ENCODE measurements around the gene BTBD9. TPM values are rescaled to one million over a fixed set of nuclear protein-coding genes. Genes with fewer than 3 reads are reported as not detected.

Gene BTBD9
- total RNA-seq, 4 donors from 2014 or later: 5.5 to 14.1 (median 6.3) TPM

GRCh38 chr6:38178584-38178886 is 461.2 kb downstream of the BTBD9 start:
- H3K4me3 ChIP-seq: no peak overlapping the region
- TF ChIP-seq POLR2A (IDR thresholded peaks at IDR 0.05) (no peak), CTCF (IDR thresholded peaks at IDR 0.05 in 4 of 5, conservative IDR thresholded peaks at IDR 0.05 in 1 of 5) (no peak)
- no peak overlapping the region for H3K27ac ChIP-seq
- DNase-seq (no peak), ATAC-seq (no peak)
- no peaks in the 10 kb centered on the region for H3K9me3 ChIP-seq
- intact Hi-C loops (cut with DNase I; ENCODE audit: low total_unique reads): loop anchor here (5.0 kb wide), 1 partner anchor 314 kb away; no protein-coding TSS in a partner anchor
- peaks cover 4 to 5% of the 10 kb centered on the region in 2 donors for H3K4me1 ChIP-seq
- H3K36me3 ChIP-seq: no peaks in the 10 kb centered on the region
- no peaks in the 10 kb centered on the region for H3K27me3 ChIP-seq
- in situ Hi-C loops (cut with MboI; ENCODE audit: low sequenced_read_pairs in 4 of 4): loop anchor here in 1 of 4 donors (25.0 kb wide), 1 partner anchor 309 kb away; no protein-coding TSS in a partner anchor

- H3K36me3 ChIP-seq: no peaks in the 10 kb centered on the region
- intact Hi-C loops (cut with DNase I; ENCODE audit: low total_unique reads) (loop anchor here (5.0 kb wide), 1 partner anchor 314 kb away; no protein-coding TSS in a partner anchor), in situ Hi-C loops (cut with MboI; ENCODE audit: low sequenced_read_pairs in 4 of 4) (loop anchor here in 1 of 4 donors (25.0 kb wide), 1 partner anchor 309 kb away; no protein-coding TSS in a partner anchor)
- ATAC-seq: no peak
- no peak overlapping the region for H3K27ac ChIP-seq
- DNase-seq: no peak
- TF ChIP-seq CTCF (IDR thresholded peaks at IDR 0.05 in 4 of 5, conservative IDR thresholded peaks at IDR 0.05 in 1 of 5) (no peak), POLR2A (IDR thresholded peaks at IDR 0.05) (no peak)
- H3K9me3 ChIP-seq: no peaks in the 10 kb centered on the region
- no peak overlapping the region for H3K4me3 ChIP-seq
- H3K4me1 ChIP-seq: peaks cover 4 to 5% of the 10 kb centered on the region in 2 donors
- H3K27me3 ChIP-seq: no peaks in the 10 kb centered on the region
Observed at GRCh38 chr6:38177882-38178583, 461.7 kb downstream of the BTBD9 start.

DNA sequence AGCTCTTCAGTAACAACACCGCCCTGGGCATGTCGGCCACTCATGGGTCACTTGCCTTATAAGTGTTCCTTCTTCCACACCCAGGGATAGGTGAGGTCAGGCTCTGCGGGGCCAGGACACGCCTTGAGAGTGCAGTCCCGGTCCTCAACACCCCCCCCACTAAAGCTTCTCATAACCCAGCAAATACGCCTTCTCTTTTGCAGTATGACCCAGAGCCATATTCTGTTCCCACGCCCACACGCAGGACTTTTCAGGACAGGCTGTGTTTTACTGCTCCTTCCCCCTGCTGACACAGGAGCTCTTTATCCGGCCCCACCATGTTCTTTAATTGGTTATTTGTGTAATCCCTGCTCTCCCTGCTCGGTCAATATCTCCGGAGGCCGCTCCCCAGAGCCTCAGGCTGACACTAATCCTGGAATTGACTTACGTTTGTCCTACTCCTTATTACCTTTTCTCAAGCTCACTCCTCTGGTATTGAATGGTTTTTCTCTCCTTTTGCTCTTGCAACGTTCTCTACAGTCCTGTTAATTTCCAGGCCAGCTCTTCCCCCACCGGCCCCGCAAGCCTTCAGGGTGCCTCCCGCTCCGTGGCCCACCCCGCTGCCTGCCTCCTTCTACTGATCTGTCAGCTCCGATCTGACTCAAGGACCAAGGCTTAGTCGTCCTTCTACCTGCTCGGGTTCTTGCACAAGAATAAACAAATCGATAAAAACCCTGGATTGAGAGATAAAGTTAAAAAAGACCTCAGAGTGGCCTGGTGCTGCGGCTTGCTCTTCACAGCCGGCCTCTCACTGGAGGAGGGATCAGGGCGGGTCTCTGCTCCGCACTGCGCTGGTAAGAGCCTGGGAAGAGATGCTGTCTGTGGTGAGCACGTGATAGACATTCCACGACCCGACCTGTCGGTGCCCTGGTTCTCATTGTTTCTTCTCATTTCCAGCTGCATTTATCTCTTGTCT is 462.7 kb downstream of the BTBD9 start:
- intact Hi-C loops (cut with DNase I; ENCODE audit: low total_unique reads): loop anchor here (5.0 kb wide), 1 partner anchor 315 kb away; no protein-coding TSS in a partner anchor
- peaks cover 4 to 5% of the 10 kb centered on the region in 2 donors for H3K4me1 ChIP-seq
- no peaks in the 10 kb centered on the region for H3K36me3 ChIP-seq
- H3K27ac ChIP-seq: no peak overlapping the region
- in situ Hi-C loops (cut with MboI; ENCODE audit: low sequenced_read_pairs in 4 of 4): loop anchor here in 1 of 4 donors (25.0 kb wide), 1 partner anchor 310 kb away; no protein-coding TSS in a partner anchor
- no peaks in the 10 kb centered on the region for H3K27me3 ChIP-seq
- ATAC-seq: no peak
- TF ChIP-seq POLR2A (IDR thresholded peaks at IDR 0.05) (no peak), CTCF (IDR thresholded peaks at IDR 0.05 in 4 of 5, conservative IDR thresholded peaks at IDR 0.05 in 1 of 5) (no peak)
- no peak for DNase-seq
- no peak overlapping the region for H3K4me3 ChIP-seq
- H3K9me3 ChIP-seq: no peaks in the 10 kb centered on the region

- no peak overlapping the region for H3K27ac ChIP-seq
- no peak for DNase-seq
- TF ChIP-seq CTCF (IDR thresholded peaks at IDR 0.05 in 4 of 5, conservative IDR thresholded peaks at IDR 0.05 in 1 of 5): no peak
- TF ChIP-seq POLR2A (IDR thresholded peaks at IDR 0.05): no peak
Observed at GRCh38 chr6:38175786-38176185, 463.9 kb downstream of the BTBD9 start.

More at GRCh38 chr6:38175786-38176185, 463.9 kb downstream of the BTBD9 start:
- no peak overlapping the region for H3K4me3 ChIP-seq
- in situ Hi-C loops (cut with MboI; ENCODE audit: low sequenced_read_pairs in 4 of 4) (loop anchor here in 1 of 4 donors (25.0 kb wide), 1 partner anchor 312 kb away; no protein-coding TSS in a partner anchor), intact Hi-C loops (cut with DNase I; ENCODE audit: low total_unique reads) (loop anchor here (5.0 kb wide), 1 partner anchor 317 kb away; no protein-coding TSS in a partner anchor)
- H3K9me3 ChIP-seq: no peaks in the 10 kb centered on the region
- ATAC-seq: no peak
- peaks cover 4 to 5% of the 10 kb centered on the region in 2 donors for H3K4me1 ChIP-seq
- H3K36me3 ChIP-seq: no peaks in the 10 kb centered on the region
- no peaks in the 10 kb centered on the region for H3K27me3 ChIP-seq
